HL-60 (cell line): Measurements from ENCODE around the gene NEGR1.

ENCODE experiments used
- DNase-seq, 2 experiments: peaks; one replicate each; pipeline ENCODE4 v3.0.0-alpha.2; 2010 to 2020; ENCODE audit warnings: low read depth in 1 of 2, low spot score in 1 of 2
- H3K27ac ChIP-seq: fragments of 250-450 bp; sonication (Bioruptor Pico); replicated peaks from 2 replicates; pipeline ENCODE4 v1.5.1; 2020; ENCODE audit warnings: mild to moderate bottlenecking, moderate library complexity
- H3K27me3 ChIP-seq: fragments of 250-450 bp; sonication (Bioruptor Pico); 2 replicates; pipeline ENCODE4 v1.5.1; 2021; ENCODE audit warnings: mild to moderate bottlenecking, moderate library complexity; ENCODE audit not compliant: insufficient read depth, poor library complexity, severe bottlenecking
- H3K4me3 ChIP-seq: replicated peaks from 2 replicates; pipeline ENCODE4 v1.5.1; 2011; ENCODE audit warnings: mild to moderate bottlenecking, control low read depth, low read length; ENCODE audit not compliant: insufficient read depth
- CTCF ChIP-seq: IDR thresholded peaks from one replicate; pipeline ENCODE4 v1.5.1; 2011; ENCODE audit warnings: low read length, control low read depth, inconsistent platforms; ENCODE audit not compliant: insufficient read depth
- GABPA ChIP-seq: IDR thresholded peaks from 2 replicates; pipeline ENCODE4 v1.6.1; 2012; ENCODE audit warnings: low read depth
- POLR2AphosphoS5 ChIP-seq: IDR thresholded peaks from 2 replicates; pipeline ENCODE4 v1.6.1; 2012; ENCODE audit warnings: low read depth
- REST ChIP-seq: IDR thresholded peaks from 2 replicates; pipeline ENCODE4 v1.6.1; 2012; ENCODE audit warnings: low read depth; ENCODE audit not compliant: insufficient replicate concordance
- SPI1 ChIP-seq: IDR thresholded peaks from 2 replicates; pipeline ENCODE4 v1.6.1; 2012; ENCODE audit warnings: low read depth, mild to moderate bottlenecking, borderline replicate concordance

NEGR1 gene

GRCh38 chr1:71777094-71777493, 505.2 kb downstream of the NEGR1 start:
- DNase-seq, result no peak
- TF ChIP-seq POLR2AphosphoS5 (no peak), SPI1 (no peak), GABPA (no peak), CTCF (no peak), REST (no peak)
- no peak overlapping the region for H3K27ac ChIP-seq

GRCh38 chr1:71774705-71775104, 507.6 kb downstream of the NEGR1 start:
- no peak overlapping the region for H3K4me3 ChIP-seq
- TF ChIP-seq CTCF (no peak), REST (no peak), POLR2AphosphoS5 (no peak), SPI1 (no peak), GABPA (no peak)
- H3K27ac ChIP-seq, result no peak overlapping the region
- DNase-seq, result no peak
- H3K27me3 ChIP-seq, result no peaks in the 10 kb centered on the region

More at GRCh38 chr1:71777094-71777493, 505.2 kb downstream of the NEGR1 start:
- no peak overlapping the region for H3K4me3 ChIP-seq
- no peaks in the 10 kb centered on the region for H3K27me3 ChIP-seq

GRCh38 chr1:71770121-71770520, 512.2 kb downstream of the NEGR1 start:
- TF ChIP-seq CTCF (no peak), SPI1 (no peak), POLR2AphosphoS5 (no peak), GABPA (no peak), REST (no peak)
- H3K4me3 ChIP-seq, result no peak overlapping the region
- H3K27ac ChIP-seq, result no peak overlapping the region
- H3K27me3 ChIP-seq, result no peaks in the 10 kb centered on the region
- DNase-seq, result no peak
